OCI-LY1 (cell line): ENCODE results near the gene PEF1.

ENCODE experiments used
- EZH2 ChIP-seq: fragments of 200-600 bp; sonication (generic), shearing (Covaris generic); IDR thresholded peaks from 2 replicates; pipeline ENCODE4 v1.8.0; 2017; ENCODE audit warnings: borderline replicate concordance, mixed run types, mild to moderate bottlenecking, antibody characterized with exemption, low read length, moderate library complexity, mixed read lengths
- TF ChIP-seq, protein P1 (sequence below): fragments of 200-600 bp; sonication (generic), shearing (Covaris generic); IDR thresholded peaks from 2 replicates; pipeline ENCODE4 v1.5.1; 2017; ENCODE audit warnings: mild to moderate bottlenecking, antibody characterized with exemption, low read length, moderate library complexity, mixed read lengths

GRCh38 chr1:31621498-31621820, 23.2 kb downstream of the PEF1 start:
- TF ChIP-seq, protein P1, sequence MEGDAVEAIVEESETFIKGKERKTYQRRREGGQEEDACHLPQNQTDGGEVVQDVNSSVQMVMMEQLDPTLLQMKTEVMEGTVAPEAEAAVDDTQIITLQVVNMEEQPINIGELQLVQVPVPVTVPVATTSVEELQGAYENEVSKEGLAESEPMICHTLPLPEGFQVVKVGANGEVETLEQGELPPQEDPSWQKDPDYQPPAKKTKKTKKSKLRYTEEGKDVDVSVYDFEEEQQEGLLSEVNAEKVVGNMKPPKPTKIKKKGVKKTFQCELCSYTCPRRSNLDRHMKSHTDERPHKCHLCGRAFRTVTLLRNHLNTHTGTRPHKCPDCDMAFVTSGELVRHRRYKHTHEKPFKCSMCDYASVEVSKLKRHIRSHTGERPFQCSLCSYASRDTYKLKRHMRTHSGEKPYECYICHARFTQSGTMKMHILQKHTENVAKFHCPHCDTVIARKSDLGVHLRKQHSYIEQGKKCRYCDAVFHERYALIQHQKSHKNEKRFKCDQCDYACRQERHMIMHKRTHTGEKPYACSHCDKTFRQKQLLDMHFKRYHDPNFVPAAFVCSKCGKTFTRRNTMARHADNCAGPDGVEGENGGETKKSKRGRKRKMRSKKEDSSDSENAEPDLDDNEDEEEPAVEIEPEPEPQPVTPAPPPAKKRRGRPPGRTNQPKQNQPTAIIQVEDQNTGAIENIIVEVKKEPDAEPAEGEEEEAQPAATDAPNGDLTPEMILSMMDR = no peak
- TF ChIP-seq EZH2 = no peak
